Measurements from ENCODE around the gene PIK3C3. TPM values are rescaled to one million over a fixed set of nuclear protein-coding genes. Genes with fewer than 3 reads are reported as not detected.

Gene PIK3C3
- total and polyA plus RNA-seq, 12 donors: 24.4 to 87.6 (median 64.3) TPM

DNA sequence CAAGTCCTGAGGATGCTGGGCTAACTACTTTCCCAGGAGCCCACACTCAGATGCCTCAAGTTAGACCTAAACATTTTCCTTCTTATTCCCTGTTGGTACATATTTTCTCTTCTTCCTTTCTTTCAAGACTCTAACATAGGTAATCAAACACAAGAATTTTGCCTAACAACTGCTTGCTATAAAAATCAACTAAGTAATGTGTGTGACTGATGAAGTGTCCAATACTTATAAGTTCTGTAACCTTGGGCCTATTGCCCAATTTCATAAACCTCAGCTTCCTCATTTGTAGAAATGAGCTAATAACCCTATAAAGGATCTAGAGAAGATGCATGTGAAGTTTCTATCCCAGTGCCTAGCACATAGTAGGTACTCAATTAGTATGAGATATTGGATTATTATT lies 31.6 kb upstream of the PIK3C3 start:
- no peaks in the 10 kb centered on the region for H3K36me3 ChIP-seq (replicated peaks in 1 of 2)
- intact Hi-C loops (cut with DNase I): no loop called here
- H3K27ac ChIP-seq: no peak overlapping the region
- no peaks in the 10 kb centered on the region for H3K27me3 ChIP-seq
- H3K4me1 ChIP-seq (replicated peaks in 1 of 2): no peaks in the 10 kb centered on the region
- no peak for DNase-seq
- no peak overlapping the region for H3K4me3 ChIP-seq
- no peaks in the 10 kb centered on the region for H3K9me3 ChIP-seq (replicated peaks in 1 of 3)
- TF ChIP-seq POLR2A (IDR thresholded peaks at IDR 0.05): no peak
- TF ChIP-seq, protein P1, sequence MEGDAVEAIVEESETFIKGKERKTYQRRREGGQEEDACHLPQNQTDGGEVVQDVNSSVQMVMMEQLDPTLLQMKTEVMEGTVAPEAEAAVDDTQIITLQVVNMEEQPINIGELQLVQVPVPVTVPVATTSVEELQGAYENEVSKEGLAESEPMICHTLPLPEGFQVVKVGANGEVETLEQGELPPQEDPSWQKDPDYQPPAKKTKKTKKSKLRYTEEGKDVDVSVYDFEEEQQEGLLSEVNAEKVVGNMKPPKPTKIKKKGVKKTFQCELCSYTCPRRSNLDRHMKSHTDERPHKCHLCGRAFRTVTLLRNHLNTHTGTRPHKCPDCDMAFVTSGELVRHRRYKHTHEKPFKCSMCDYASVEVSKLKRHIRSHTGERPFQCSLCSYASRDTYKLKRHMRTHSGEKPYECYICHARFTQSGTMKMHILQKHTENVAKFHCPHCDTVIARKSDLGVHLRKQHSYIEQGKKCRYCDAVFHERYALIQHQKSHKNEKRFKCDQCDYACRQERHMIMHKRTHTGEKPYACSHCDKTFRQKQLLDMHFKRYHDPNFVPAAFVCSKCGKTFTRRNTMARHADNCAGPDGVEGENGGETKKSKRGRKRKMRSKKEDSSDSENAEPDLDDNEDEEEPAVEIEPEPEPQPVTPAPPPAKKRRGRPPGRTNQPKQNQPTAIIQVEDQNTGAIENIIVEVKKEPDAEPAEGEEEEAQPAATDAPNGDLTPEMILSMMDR (IDR thresholded peaks at IDR 0.05): no peak

DNA sequence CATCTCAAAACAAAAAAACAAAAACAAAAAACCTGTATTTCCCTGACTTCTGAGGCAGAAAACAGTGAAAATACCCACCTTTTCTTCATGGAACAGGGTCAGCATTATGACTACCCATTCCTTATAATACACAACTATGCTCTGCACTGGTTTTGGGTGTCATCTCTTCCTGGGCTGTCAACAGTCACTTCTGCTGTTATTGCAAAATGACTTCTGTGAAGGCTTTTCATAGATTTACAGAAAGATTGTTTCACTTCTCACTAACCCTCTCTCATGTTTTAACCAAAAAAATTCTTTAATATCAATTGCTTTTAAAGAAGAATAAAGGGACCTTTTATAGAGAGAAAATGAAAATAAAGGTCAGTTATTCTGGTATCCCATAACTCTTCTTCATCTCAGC lies 26.5 kb upstream of the PIK3C3 start:
- TF ChIP-seq POLR2A (IDR thresholded peaks at IDR 0.05): no peak
- TF ChIP-seq, protein P1 (IDR thresholded peaks at IDR 0.05): no peak
- Histone ChIP-seq H3K4me3 (no peak overlapping the region), H3K36me3 (replicated peaks in 1 of 2) (no peaks in the 10 kb centered on the region), H3K27ac (no peak overlapping the region), H3K4me1 (replicated peaks in 1 of 2) (no peaks in the 10 kb centered on the region), H3K9me3 (replicated peaks in 1 of 3) (no peaks in the 10 kb centered on the region), H3K27me3 (no peaks in the 10 kb centered on the region)
- intact Hi-C loops (cut with DNase I): no loop called here
- DNase-seq: no peak

DNA sequence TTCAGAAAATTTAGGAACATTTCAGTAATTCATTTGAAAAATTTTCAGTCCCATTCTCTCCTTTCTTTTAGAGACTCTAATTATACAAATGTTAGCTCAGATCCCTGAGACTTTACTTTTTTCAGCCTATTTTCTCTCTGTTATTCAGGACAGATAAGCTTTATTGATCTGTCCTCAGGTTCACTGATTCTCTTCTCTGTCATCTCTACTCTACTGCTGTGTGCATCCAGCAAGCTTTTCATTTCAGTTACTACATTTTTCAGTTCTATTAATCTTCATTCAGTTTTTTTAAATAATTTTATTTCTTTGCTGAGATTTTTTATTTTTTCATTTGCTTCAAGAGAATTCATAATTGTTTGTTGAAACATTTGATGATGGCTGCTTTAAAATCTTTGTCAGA lies 22.1 kb upstream of the PIK3C3 start:
- TF ChIP-seq POLR2A (IDR thresholded peaks at IDR 0.05): no peak
- TF ChIP-seq, protein P1 (IDR thresholded peaks at IDR 0.05): no peak
- no peaks in the 10 kb centered on the region for H3K36me3 ChIP-seq (replicated peaks in 1 of 2)
- intact Hi-C loops (cut with DNase I): no loop called here

DNA sequence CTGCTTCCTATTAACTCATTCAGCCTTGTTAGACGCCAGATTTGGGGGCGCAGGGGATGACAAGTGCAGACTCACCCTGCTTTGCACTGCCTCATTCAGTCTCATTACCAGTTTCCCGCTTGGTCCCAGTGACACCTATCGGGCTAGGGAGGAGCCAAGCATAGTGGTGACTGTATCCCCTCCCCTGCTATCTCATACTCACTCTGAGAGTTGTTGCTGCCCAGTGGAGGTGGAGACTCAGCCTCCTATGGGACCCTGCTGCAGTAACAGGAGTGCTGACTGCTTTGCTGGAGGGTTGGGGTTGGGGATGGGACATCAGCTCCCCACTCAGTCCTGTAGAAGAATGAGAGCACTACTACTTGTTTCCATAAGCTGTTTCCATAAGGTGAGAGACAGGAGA lies 21.3 kb upstream of the PIK3C3 start:
- Histone ChIP-seq H3K4me1 (replicated peaks in 1 of 2) (no peaks in the 10 kb centered on the region), H3K27ac (no peak overlapping the region), H3K4me3 (no peak overlapping the region), H3K9me3 (replicated peaks in 1 of 3) (no peaks in the 10 kb centered on the region), H3K27me3 (no peaks in the 10 kb centered on the region), H3K36me3 (replicated peaks in 1 of 2) (no peaks in the 10 kb centered on the region)
- 53 to 86% (median 72%) methylated on average over 4 of the region's 4 CpGs for WGBS, 4 donors
- TF ChIP-seq, protein P1 (IDR thresholded peaks at IDR 0.05): no peak
- TF ChIP-seq POLR2A (IDR thresholded peaks at IDR 0.05): no peak
- DNase-seq: no peak
- intact Hi-C loops (cut with DNase I): no loop called here

More for the DNA sequence above, 22.1 kb upstream of the PIK3C3 start:
- Histone ChIP-seq H3K27ac (no peak overlapping the region), H3K4me3 (no peak overlapping the region), H3K4me1 (replicated peaks in 1 of 2) (no peaks in the 10 kb centered on the region), H3K9me3 (replicated peaks in 1 of 3) (no peaks in the 10 kb centered on the region), H3K27me3 (no peaks in the 10 kb centered on the region)
- DNase-seq: no peak

Measured in adrenal gland (tissue), 12 donors.